Measurements from ENCODE around the gene KIF5A.

KIF5A gene

DNA sequence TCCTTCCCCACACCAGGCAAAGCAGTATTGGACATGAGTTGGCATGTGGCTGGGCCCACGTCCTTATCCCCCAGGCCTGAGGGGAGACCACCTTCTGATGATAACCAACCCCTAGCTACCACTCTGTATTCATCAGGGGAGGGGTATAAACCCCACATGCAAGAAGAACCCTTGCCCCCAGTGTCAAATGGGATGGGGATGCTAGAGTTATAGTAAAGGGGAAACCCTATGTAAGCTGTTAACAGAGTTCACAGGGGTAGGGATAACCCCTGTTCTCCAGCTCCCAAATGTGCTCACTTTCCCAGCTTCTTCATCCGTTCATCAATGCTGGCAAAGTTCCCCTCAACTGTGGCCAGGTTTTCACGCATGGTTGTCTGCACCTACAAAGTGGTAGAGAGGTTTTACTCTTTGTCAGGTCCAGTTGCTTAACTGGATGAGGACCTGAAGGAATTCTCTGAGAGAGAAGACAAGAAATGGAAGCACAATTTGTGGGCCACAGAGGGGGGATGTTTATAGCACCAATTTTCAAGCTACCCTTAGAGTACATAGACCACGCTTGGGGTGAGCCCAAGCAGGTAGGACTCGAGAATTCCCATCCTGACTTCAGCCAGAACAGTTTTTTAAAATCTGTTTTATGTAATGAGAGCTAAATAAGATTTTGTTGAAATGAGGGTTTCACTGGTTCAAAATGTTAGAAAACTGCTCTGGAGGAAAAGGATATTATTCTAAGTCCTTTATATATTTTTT, 19.3 kb upstream of the KIF5A start:
- TF ChIP-seq EP300 (IDR thresholded peaks at IDR 0.05; ENCODE audit: borderline replicate concordance) = no peak

GRCh38 chr12:57531836-57532235, 18.0 kb upstream of the KIF5A start:
- TF ChIP-seq MAX (IDR thresholded peaks at IDR 0.05) = no peak
- no peak for TF ChIP-seq FOXM1 (IDR thresholded peaks at IDR 0.05; ENCODE audit: borderline replicate concordance, low read depth)
- no peak for TF ChIP-seq TAF1 (IDR thresholded peaks at IDR 0.05; ENCODE audit: low read depth)
- TF ChIP-seq RAD21 (IDR thresholded peaks at IDR 0.05; ENCODE audit: low read depth) = no peak
- TF ChIP-seq TEAD4 (IDR thresholded peaks at IDR 0.05) = no peak
- TF ChIP-seq EP300 (IDR thresholded peaks at IDR 0.05; ENCODE audit: borderline replicate concordance) = no peak
- TF ChIP-seq TCF12 (IDR thresholded peaks at IDR 0.05; ENCODE audit: low read depth) = no peak
- TF ChIP-seq, protein P1, sequence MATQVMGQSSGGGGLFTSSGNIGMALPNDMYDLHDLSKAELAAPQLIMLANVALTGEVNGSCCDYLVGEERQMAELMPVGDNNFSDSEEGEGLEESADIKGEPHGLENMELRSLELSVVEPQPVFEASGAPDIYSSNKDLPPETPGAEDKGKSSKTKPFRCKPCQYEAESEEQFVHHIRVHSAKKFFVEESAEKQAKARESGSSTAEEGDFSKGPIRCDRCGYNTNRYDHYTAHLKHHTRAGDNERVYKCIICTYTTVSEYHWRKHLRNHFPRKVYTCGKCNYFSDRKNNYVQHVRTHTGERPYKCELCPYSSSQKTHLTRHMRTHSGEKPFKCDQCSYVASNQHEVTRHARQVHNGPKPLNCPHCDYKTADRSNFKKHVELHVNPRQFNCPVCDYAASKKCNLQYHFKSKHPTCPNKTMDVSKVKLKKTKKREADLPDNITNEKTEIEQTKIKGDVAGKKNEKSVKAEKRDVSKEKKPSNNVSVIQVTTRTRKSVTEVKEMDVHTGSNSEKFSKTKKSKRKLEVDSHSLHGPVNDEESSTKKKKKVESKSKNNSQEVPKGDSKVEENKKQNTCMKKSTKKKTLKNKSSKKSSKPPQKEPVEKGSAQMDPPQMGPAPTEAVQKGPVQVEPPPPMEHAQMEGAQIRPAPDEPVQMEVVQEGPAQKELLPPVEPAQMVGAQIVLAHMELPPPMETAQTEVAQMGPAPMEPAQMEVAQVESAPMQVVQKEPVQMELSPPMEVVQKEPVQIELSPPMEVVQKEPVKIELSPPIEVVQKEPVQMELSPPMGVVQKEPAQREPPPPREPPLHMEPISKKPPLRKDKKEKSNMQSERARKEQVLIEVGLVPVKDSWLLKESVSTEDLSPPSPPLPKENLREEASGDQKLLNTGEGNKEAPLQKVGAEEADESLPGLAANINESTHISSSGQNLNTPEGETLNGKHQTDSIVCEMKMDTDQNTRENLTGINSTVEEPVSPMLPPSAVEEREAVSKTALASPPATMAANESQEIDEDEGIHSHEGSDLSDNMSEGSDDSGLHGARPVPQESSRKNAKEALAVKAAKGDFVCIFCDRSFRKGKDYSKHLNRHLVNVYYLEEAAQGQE (IDR thresholded peaks at IDR 0.05; ENCODE audit: low read depth) = no peak
- TF ChIP-seq YY1 (IDR thresholded peaks at IDR 0.05; ENCODE audit: low read depth) = no peak
- TF ChIP-seq ZBTB7A (IDR thresholded peaks at IDR 0.05; ENCODE audit: low read depth) = no peak
- TF ChIP-seq EGR1 (IDR thresholded peaks at IDR 0.05) = no peak
- no peak for TF ChIP-seq USF1 (IDR thresholded peaks at IDR 0.05)
- no peak for TF ChIP-seq NFIC (IDR thresholded peaks at IDR 0.05)
- TF ChIP-seq CEBPB (IDR thresholded peaks at IDR 0.05) = no peak

DNA sequence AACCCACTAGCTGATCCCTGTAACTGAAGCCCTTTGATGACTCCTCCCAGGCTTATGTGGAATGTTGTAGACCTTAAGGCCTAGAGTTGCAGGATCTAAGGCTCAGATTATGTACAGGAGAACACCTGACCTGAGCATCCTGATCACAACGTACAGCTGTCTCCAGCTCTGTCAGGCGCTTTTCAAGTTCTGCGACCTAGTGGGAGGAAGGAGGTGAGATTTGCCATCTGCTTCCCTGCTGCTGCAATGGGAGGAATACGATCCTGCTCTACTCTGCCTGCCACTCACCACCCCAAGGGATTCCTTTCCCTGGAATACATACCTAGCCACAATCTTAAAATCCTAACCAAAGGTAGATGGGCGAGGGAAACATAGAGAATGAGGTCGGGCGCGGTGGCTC, 16.7 kb upstream of the KIF5A start:
- TF ChIP-seq, protein P1 (IDR thresholded peaks at IDR 0.05; ENCODE audit: low read depth) = no peak
- TF ChIP-seq EP300 (IDR thresholded peaks at IDR 0.05; ENCODE audit: borderline replicate concordance) (no peak), TEAD4 (IDR thresholded peaks at IDR 0.05) (no peak), CEBPB (IDR thresholded peaks at IDR 0.05) (no peak), FOXM1 (IDR thresholded peaks at IDR 0.05; ENCODE audit: borderline replicate concordance, low read depth) (no peak), CREB1 (IDR thresholded peaks at IDR 0.05; ENCODE audit: low read depth) (no peak), TAF1 (IDR thresholded peaks at IDR 0.05; ENCODE audit: low read depth) (no peak), YY1 (IDR thresholded peaks at IDR 0.05; ENCODE audit: low read depth) (no peak), NFIC (IDR thresholded peaks at IDR 0.05) (no peak), USF1 (IDR thresholded peaks at IDR 0.05) (no peak), EGR1 (IDR thresholded peaks at IDR 0.05) (no peak), RAD21 (IDR thresholded peaks at IDR 0.05; ENCODE audit: low read depth) (no peak), TCF12 (IDR thresholded peaks at IDR 0.05; ENCODE audit: low read depth) (no peak), ZBTB7A (IDR thresholded peaks at IDR 0.05; ENCODE audit: low read depth) (no peak), MAX (IDR thresholded peaks at IDR 0.05) (no peak)

DNA sequence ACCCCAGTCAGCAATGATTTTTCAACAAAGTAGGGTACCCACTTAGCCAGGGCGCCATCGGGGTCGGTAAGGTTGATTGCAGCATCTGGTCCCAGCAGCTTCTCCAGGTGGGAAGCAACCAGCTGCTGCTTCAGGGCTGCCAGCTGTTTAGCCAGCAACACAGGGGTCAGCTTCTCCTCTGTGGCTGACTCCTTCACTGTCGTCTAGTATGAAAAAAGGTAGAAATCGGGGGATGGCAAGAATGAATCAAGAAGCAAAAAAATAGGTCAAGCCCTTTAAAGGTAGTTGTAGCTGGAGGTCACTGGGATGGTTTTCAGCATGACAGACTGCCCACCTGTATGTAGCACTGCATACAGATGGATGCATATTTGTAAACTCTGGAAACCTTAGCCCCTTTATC, 15.6 kb upstream of the KIF5A start:
- TF ChIP-seq RAD21 (IDR thresholded peaks at IDR 0.05; ENCODE audit: low read depth) (no peak), YY1 (IDR thresholded peaks at IDR 0.05; ENCODE audit: low read depth) (no peak), TEAD4 (IDR thresholded peaks at IDR 0.05) (no peak), TCF12 (IDR thresholded peaks at IDR 0.05; ENCODE audit: low read depth) (no peak), CREB1 (IDR thresholded peaks at IDR 0.05; ENCODE audit: low read depth) (no peak), FOXM1 (IDR thresholded peaks at IDR 0.05; ENCODE audit: borderline replicate concordance, low read depth) (no peak)

GRCh38 chr12:57534991-57535543, 14.8 kb upstream of the KIF5A start:
- no peak for TF ChIP-seq FOXM1 (IDR thresholded peaks at IDR 0.05; ENCODE audit: borderline replicate concordance, low read depth)
- TF ChIP-seq, protein P1 (IDR thresholded peaks at IDR 0.05; ENCODE audit: low read depth) = no peak
- no peak for TF ChIP-seq EP300 (IDR thresholded peaks at IDR 0.05; ENCODE audit: borderline replicate concordance)
- no peak for TF ChIP-seq YY1 (IDR thresholded peaks at IDR 0.05; ENCODE audit: low read depth)
- no peak for TF ChIP-seq RAD21 (IDR thresholded peaks at IDR 0.05; ENCODE audit: low read depth)
- no peak for TF ChIP-seq EGR1 (IDR thresholded peaks at IDR 0.05)
- no peak for TF ChIP-seq MAX (IDR thresholded peaks at IDR 0.05)
- TF ChIP-seq TEAD4 (IDR thresholded peaks at IDR 0.05) = no peak
- TF ChIP-seq ZBTB7A (IDR thresholded peaks at IDR 0.05; ENCODE audit: low read depth) = no peak
- no peak for TF ChIP-seq USF1 (IDR thresholded peaks at IDR 0.05)
- no peak for TF ChIP-seq NFIC (IDR thresholded peaks at IDR 0.05)
- TF ChIP-seq CREB1 (IDR thresholded peaks at IDR 0.05; ENCODE audit: low read depth) = no peak
- TF ChIP-seq CEBPB (IDR thresholded peaks at IDR 0.05) = no peak
- no peak for TF ChIP-seq TCF12 (IDR thresholded peaks at IDR 0.05; ENCODE audit: low read depth)
- TF ChIP-seq TAF1 (IDR thresholded peaks at IDR 0.05; ENCODE audit: low read depth) = no peak

All from Ishikawa (cell line).